OCI-LY7 (cell line): Measurements from ENCODE around the gene SLC9A3. TPM values are rescaled to one million over a fixed set of nuclear protein-coding genes. Genes with fewer than 3 reads are reported as not detected.

Experiments
- BruUV-seq: library from RNA; stranded (reverse); fragments of 400-500 nt; replicated peaks from 2 replicates; lab custom pipeline; 2021; lab: Mats Ljungman, UMichigan
- CTCF ChIA-PET: fragments of 300-600 bp; sonication (Branson Sonifier 250); formaldehyde crosslinking; loops from one replicate; lab custom pipeline; 2022; ENCODE audit warnings: antibody characterized with exemption; ENCODE audit not compliant: unreplicated experiment; lab: Charles Lee
- POLR2A ChIA-PET: fragments of 300-600 bp; sonication (Branson Sonifier 250); formaldehyde crosslinking; loops from one replicate; lab custom pipeline; 2022; ENCODE audit warnings: antibody characterized with exemption; lab: Charles Lee
- DNase-seq: peaks from one replicate; pipeline ENCODE4 v3.0.0-alpha.2; 2015; ENCODE audit warnings: low spot score
- H2AFZ ChIP-seq: fragments of 200-600 bp; sonication (generic), shearing (Covaris generic); 2 replicates; pipeline ENCODE4 v1.6.1; 2014; ENCODE audit warnings: mild to moderate bottlenecking, antibody characterized with exemption, low read length, moderate library complexity
- H3K27ac ChIP-seq: fragments of 200-600 bp; sonication (generic); 2 replicates; pipeline ENCODE4 v1.5.1; 2014; ENCODE audit warnings: mixed run types, low read depth, mild to moderate bottlenecking, moderate library complexity, low read length, inconsistent platforms; ENCODE audit not compliant: poor library complexity, severe bottlenecking
- H3K36me3 ChIP-seq: fragments of 200-600 bp; sonication (generic); 2 replicates; pipeline ENCODE4 v1.6.1; 2014; ENCODE audit warnings: mild to moderate bottlenecking, antibody characterized with exemption, low read length, moderate library complexity, mixed read lengths; ENCODE audit not compliant: insufficient read depth
- H3K4me1 ChIP-seq: fragments of 200-600 bp; sonication (generic); 2 replicates; pipeline ENCODE4 v1.5.1; 2014; ENCODE audit warnings: mild to moderate bottlenecking, low read length; ENCODE audit not compliant: insufficient read depth, poor library complexity, severe bottlenecking
- H3K4me2 ChIP-seq: fragments of 200-600 bp; sonication (generic); 2 replicates; pipeline ENCODE4 v1.6.1; 2014; ENCODE audit warnings: mild to moderate bottlenecking, low read length
- H3K4me3 ChIP-seq: fragments of 200-600 bp; sonication (generic); 2 replicates; pipeline ENCODE4 v1.5.1; 2014; ENCODE audit warnings: mild to moderate bottlenecking, low read depth, low read length; ENCODE audit not compliant: poor library complexity, severe bottlenecking
- H3K79me2 ChIP-seq: fragments of 200-600 bp; sonication (generic); 2 replicates; pipeline ENCODE4 v1.6.1; 2016; ENCODE audit warnings: low read depth, mild to moderate bottlenecking, low read length, moderate library complexity, mixed read lengths; ENCODE audit not compliant: insufficient read depth
- H3K9me2 ChIP-seq: fragments of 200-600 bp; sonication (generic); 2 replicates; pipeline ENCODE4 v1.6.1; 2016; ENCODE audit warnings: mild to moderate bottlenecking, low read length, mixed read lengths; ENCODE audit not compliant: insufficient read depth
- H3K9me3 ChIP-seq: fragments of 200-600 bp; sonication (generic); 2 replicates; pipeline ENCODE4 v1.6.1; 2014; ENCODE audit warnings: mild to moderate bottlenecking, mixed run types, low read length, mixed read lengths
- H4K20me1 ChIP-seq: fragments of 200-600 bp; sonication (generic); 2 replicates; pipeline ENCODE4 v1.6.1; 2014; ENCODE audit warnings: mild to moderate bottlenecking, antibody characterized with exemption, low read length, moderate library complexity, mixed read lengths; ENCODE audit not compliant: insufficient read depth
- EZH2phosphoT487 ChIP-seq: fragments of 200-600 bp; sonication (generic); IDR thresholded peaks from 2 replicates; pipeline ENCODE4 v1.6.1; 2018; ENCODE audit warnings: low read depth, borderline replicate concordance, mild to moderate bottlenecking, mixed run types, antibody characterized with exemption, low read length, moderate library complexity, mixed read lengths
- intact Hi-C: fragments of 100-400 bp; cut with micrococcal nuclease; formaldehyde crosslinking; loops from one replicate; pipeline ENCODE4 v1.10.0; 2022; ENCODE audit not compliant: unreplicated experiment
- total RNA-seq, 2 experiments: library from RNA; depleted of rRNA in 1 of 2; stranded (reverse); fragments of >200 nt in 1 of 2; shearing (Covaris generic) in 1 of 2; gene quantifications; 2 replicates each; pipeline ENCODE4 v1.2.3, GENCODE V29; 2014 to 2022
- TF ChIP-seq, protein P1 (sequence below): fragments of 200-600 bp; sonication (generic); conservative IDR thresholded peaks from 2 replicates; pipeline ENCODE4 v1.5.1; 2014; ENCODE audit warnings: mild to moderate bottlenecking, antibody characterized with exemption, low read length, moderate library complexity, mixed read lengths

The SLC9A3 gene
- total RNA-seq, 2 experiments from 2014 or later, result 2.0 to 4.3 TPM

- no peaks in the 10 kb centered on the region for H3K4me1 ChIP-seq
- TF ChIP-seq EZH2phosphoT487, result no peak
- TF ChIP-seq, protein P1, sequence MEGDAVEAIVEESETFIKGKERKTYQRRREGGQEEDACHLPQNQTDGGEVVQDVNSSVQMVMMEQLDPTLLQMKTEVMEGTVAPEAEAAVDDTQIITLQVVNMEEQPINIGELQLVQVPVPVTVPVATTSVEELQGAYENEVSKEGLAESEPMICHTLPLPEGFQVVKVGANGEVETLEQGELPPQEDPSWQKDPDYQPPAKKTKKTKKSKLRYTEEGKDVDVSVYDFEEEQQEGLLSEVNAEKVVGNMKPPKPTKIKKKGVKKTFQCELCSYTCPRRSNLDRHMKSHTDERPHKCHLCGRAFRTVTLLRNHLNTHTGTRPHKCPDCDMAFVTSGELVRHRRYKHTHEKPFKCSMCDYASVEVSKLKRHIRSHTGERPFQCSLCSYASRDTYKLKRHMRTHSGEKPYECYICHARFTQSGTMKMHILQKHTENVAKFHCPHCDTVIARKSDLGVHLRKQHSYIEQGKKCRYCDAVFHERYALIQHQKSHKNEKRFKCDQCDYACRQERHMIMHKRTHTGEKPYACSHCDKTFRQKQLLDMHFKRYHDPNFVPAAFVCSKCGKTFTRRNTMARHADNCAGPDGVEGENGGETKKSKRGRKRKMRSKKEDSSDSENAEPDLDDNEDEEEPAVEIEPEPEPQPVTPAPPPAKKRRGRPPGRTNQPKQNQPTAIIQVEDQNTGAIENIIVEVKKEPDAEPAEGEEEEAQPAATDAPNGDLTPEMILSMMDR, result no peak
- no peaks in the 10 kb centered on the region for H4K20me1 ChIP-seq
- H2AFZ ChIP-seq, result no peak overlapping the region
- BruUV-seq, result no TSS peak
- CTCF ChIA-PET, result no interaction called here
- no peak overlapping the region for H3K4me3 ChIP-seq
- no peak for DNase-seq
- no peaks in the 10 kb centered on the region for H3K36me3 ChIP-seq
- POLR2A ChIA-PET, result no interaction called here
- intact Hi-C loops, result loop anchor here (10.0 kb wide), 1 partner anchor 136 kb away; the partner anchor contains the start of gene CEP72
- no peaks in the 10 kb centered on the region for H3K9me3 ChIP-seq
- no peaks in the 10 kb centered on the region for H3K79me2 ChIP-seq
- no peak overlapping the region for H3K27ac ChIP-seq
- no peak overlapping the region for H3K4me2 ChIP-seq
- H3K9me2 ChIP-seq, result no peaks in the 10 kb centered on the region
These were observed 45.2 kb downstream of the SLC9A3 start for GRCh38 chr5:478982-479535.

GRCh38 chr5:478369-478981, 45.8 kb downstream of the SLC9A3 start:
- peaks cover 5% of the 10 kb centered on the region for H3K4me1 ChIP-seq
- H3K9me3 ChIP-seq, result no peaks in the 10 kb centered on the region
- ChIA-PET POLR2A (no interaction called here), CTCF (no interaction called here)
- BruUV-seq, result no TSS peak
- no peak overlapping the region for H3K4me3 ChIP-seq
- no peak overlapping the region for H2AFZ ChIP-seq
- H3K9me2 ChIP-seq, result no peaks in the 10 kb centered on the region
- no peak overlapping the region for H3K27ac ChIP-seq
- no peak for DNase-seq
- intact Hi-C loops, result loop anchor here (10.0 kb wide), 1 partner anchor 136 kb away; the partner anchor contains the start of gene CEP72
- no peak for TF ChIP-seq EZH2phosphoT487
- TF ChIP-seq, protein P1, result no peak
- no peaks in the 10 kb centered on the region for H3K79me2 ChIP-seq
- no peaks in the 10 kb centered on the region for H4K20me1 ChIP-seq
- no peaks in the 10 kb centered on the region for H3K36me3 ChIP-seq
- no peak overlapping the region for H3K4me2 ChIP-seq

DNA sequence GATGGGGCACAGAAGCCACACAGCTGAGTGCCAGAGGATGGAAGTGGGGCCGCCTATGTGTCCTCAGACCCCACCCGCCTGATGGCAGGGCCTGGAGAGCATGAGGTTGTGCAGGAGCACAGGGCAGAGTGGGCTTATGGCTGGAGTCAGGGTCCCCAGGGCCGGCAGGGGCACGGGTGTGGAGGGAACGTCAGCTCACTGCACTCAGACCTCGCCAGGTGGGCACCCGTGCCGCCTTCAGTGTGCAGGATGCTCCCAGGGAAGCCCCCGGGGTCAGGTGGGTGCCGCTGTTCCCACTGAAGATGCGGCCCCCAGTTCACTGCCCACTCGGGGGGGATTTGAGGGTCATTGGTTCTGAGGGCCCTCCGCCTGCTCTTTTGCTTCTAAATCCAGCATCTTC, 46.4 kb downstream of the SLC9A3 start:
- ChIA-PET POLR2A (no interaction called here), CTCF (no interaction called here)
- TF ChIP-seq, protein P1, result no peak
- TF ChIP-seq EZH2phosphoT487, result no peak
- Histone ChIP-seq H3K4me1 (peaks cover 5% of the 10 kb centered on the region), H3K9me3 (no peaks in the 10 kb centered on the region), H3K4me2 (no peak overlapping the region), H3K27ac (no peak overlapping the region), H2AFZ (no peak overlapping the region), H3K79me2 (no peaks in the 10 kb centered on the region), H3K9me2 (no peaks in the 10 kb centered on the region), H4K20me1 (no peaks in the 10 kb centered on the region), H3K4me3 (no peak overlapping the region), H3K36me3 (no peaks in the 10 kb centered on the region)
- no peak for DNase-seq
- no TSS peak for BruUV-seq
- intact Hi-C loops, result loop anchor here (10.0 kb wide), 1 partner anchor 137 kb away; the partner anchor contains the start of gene CEP72
